AG09309 (cell line): Measurements from ENCODE around the gene RHBDD1.

Experiments
- DNase-seq: peaks from one replicate; pipeline ENCODE4 v3.0.0-alpha.2; 2010; ENCODE audit warnings: low read depth
- H3K4me3 ChIP-seq: 2 replicates; pipeline ENCODE4 v1.5.1; 2011; ENCODE audit warnings: mild to moderate bottlenecking, low read depth, low read length, moderate library complexity; ENCODE audit not compliant: control insufficient read depth
- CTCF ChIP-seq: IDR thresholded peaks from 2 replicates; pipeline ENCODE4 v1.5.1; 2011; ENCODE audit warnings: mild to moderate bottlenecking, low read depth, low read length, inconsistent platforms; ENCODE audit not compliant: insufficient read depth, control insufficient read depth; ENCODE audit errors: missing control alignments

RHBDD1 gene

GRCh38 chr2:226981791-226982326, 146.0 kb downstream of the RHBDD1 start:
- no peak for DNase-seq
- no peak for TF ChIP-seq CTCF
- H3K4me3 ChIP-seq, result no peak overlapping the region

- DNase-seq, result no peak
- TF ChIP-seq CTCF, result no peak
- H3K4me3 ChIP-seq, result no peak overlapping the region
These were observed 148.3 kb downstream of the RHBDD1 start for GRCh38 chr2:226983895-226984749.

- H3K4me3 ChIP-seq, result no peak overlapping the region
- TF ChIP-seq CTCF, result peak; percentile 68
- DNase-seq, result peak; percentile 57
These were observed 149.1 kb downstream of the RHBDD1 start for GRCh38 chr2:226984750-226985582.

- TF ChIP-seq CTCF, result no peak
- DNase-seq, result no peak
- no peak overlapping the region for H3K4me3 ChIP-seq
These were observed 149.7 kb downstream of the RHBDD1 start for GRCh38 chr2:226985583-226985946.

- TF ChIP-seq CTCF, result no peak
- no peak for DNase-seq
- no peak overlapping the region for H3K4me3 ChIP-seq
These were observed 155.8 kb downstream of the RHBDD1 start for GRCh38 chr2:226991663-226992062.

- no peak for TF ChIP-seq CTCF
- H3K4me3 ChIP-seq, result no peak overlapping the region
- DNase-seq, result no peak
These were observed 157.3 kb downstream of the RHBDD1 start for GRCh38 chr2:226993171-226993570.
